ENCODE measurements around the gene TTLL6. TPM values are rescaled to one million over a fixed set of nuclear protein-coding genes. Genes with fewer than 3 reads are reported as not detected.

The TTLL6 gene
- total and polyA plus RNA-seq, 4 donors, result 0.02 to 0.08 TPM; not detected in 2

DNA sequence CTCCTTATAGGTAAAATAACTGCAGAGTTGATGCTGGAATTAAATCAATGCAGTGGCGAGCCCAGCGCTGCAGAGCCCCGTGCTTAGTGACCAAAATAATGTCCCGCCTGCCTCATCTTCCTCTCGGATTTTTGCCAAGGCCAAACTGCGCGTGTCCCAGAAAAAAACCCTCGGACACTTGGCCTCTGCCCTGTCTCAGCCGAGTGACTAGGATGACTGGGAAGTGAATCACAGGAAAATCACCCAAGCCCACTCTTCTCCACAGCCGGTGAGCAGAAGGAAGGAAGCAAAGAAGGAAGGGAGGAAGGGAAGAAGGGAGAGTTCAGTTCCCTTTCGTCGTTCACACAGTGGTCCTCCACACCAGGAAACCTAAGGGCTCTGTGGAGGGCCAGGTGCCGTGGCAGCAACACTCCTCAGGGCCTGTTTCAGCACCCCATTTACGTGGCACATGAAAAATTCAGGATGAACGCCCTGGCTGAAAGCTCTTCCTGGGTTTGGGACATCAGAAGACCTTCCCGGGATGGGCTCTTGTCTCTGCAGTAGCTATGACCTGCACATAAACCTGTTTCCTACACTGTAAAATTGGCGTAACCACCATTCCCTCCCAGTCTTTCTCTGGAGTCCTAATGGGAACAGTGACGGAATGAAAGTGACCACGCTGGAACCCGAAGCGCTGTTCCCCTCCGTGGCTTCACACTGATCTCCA lies 63.1 kb downstream of the TTLL6 start:
- DNase-seq (ENCODE audit: low spot score), result no peak
- Histone ChIP-seq H3K9ac (ENCODE audit: low read depth in 1 of 2, low read length in 2 of 2) (no peak overlapping the region), H3K27ac (ENCODE audit: low read depth in 1 of 2, low read length in 2 of 2) (no peak overlapping the region), H3K4me3 (ENCODE audit: low read depth in 1 of 3, low read length in 3 of 3) (no peak overlapping the region), H3K9me3 (ENCODE audit: control insufficient read depth in 4 of 4, low read length in 3 of 4) (no peaks in the 10 kb centered on the region), H3K27me3 (ENCODE audit: control insufficient read depth in 4 of 4, insufficient read depth in 4 of 4, low read length in 3 of 4) (peaks cover 5 to 63% (median 24%) of the 10 kb centered on the region in 4 donors), H3K36me3 (ENCODE audit: control insufficient read depth in 4 of 4, insufficient read depth in 3 of 4, low read depth in 1 of 4, low read length in 3 of 4) (no peaks in the 10 kb centered on the region), H3K4me1 (ENCODE audit: control insufficient read depth in 4 of 4, insufficient read depth in 4 of 4, low read length in 3 of 4) (peaks cover 2 to 7% (median 4%) of the 10 kb centered on the region in 4 donors)
- WGBS, result 13% methylated on average over 22 of the region's 22 CpGs
- TF ChIP-seq ZBTB33 (IDR thresholded peaks at IDR 0.05) (no peak), NR2F2 (IDR thresholded peaks at IDR 0.05) (no peak), JUND (IDR thresholded peaks at IDR 0.05) (no peak), FOXA2 (IDR thresholded peaks at IDR 0.05) (no peak), FOXA1 (IDR thresholded peaks at IDR 0.05) (no peak), HNF4A (conservative IDR thresholded peaks at IDR 0.05) (no peak), EGR1 (IDR thresholded peaks at IDR 0.05; ENCODE audit: low read depth in 2 of 2) (no peak), HNF4G (IDR thresholded peaks at IDR 0.05) (no peak), RAD21 (IDR thresholded peaks at IDR 0.05) (no peak), RXRA (IDR thresholded peaks at IDR 0.05) (no peak), SP1 (IDR thresholded peaks at IDR 0.05) (no peak), GABPA (IDR thresholded peaks at IDR 0.05 in 1 of 2, conservative IDR thresholded peaks at IDR 0.05 in 1 of 2) (no peak)
- TF ChIP-seq, protein P1, sequence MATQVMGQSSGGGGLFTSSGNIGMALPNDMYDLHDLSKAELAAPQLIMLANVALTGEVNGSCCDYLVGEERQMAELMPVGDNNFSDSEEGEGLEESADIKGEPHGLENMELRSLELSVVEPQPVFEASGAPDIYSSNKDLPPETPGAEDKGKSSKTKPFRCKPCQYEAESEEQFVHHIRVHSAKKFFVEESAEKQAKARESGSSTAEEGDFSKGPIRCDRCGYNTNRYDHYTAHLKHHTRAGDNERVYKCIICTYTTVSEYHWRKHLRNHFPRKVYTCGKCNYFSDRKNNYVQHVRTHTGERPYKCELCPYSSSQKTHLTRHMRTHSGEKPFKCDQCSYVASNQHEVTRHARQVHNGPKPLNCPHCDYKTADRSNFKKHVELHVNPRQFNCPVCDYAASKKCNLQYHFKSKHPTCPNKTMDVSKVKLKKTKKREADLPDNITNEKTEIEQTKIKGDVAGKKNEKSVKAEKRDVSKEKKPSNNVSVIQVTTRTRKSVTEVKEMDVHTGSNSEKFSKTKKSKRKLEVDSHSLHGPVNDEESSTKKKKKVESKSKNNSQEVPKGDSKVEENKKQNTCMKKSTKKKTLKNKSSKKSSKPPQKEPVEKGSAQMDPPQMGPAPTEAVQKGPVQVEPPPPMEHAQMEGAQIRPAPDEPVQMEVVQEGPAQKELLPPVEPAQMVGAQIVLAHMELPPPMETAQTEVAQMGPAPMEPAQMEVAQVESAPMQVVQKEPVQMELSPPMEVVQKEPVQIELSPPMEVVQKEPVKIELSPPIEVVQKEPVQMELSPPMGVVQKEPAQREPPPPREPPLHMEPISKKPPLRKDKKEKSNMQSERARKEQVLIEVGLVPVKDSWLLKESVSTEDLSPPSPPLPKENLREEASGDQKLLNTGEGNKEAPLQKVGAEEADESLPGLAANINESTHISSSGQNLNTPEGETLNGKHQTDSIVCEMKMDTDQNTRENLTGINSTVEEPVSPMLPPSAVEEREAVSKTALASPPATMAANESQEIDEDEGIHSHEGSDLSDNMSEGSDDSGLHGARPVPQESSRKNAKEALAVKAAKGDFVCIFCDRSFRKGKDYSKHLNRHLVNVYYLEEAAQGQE (IDR thresholded peaks at IDR 0.05), result no peak
- TF ChIP-seq, protein P2, sequence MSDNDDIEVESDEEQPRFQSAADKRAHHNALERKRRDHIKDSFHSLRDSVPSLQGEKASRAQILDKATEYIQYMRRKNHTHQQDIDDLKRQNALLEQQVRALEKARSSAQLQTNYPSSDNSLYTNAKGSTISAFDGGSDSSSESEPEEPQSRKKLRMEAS (IDR thresholded peaks at IDR 0.05), result no peak
- TF ChIP-seq, protein P3, sequence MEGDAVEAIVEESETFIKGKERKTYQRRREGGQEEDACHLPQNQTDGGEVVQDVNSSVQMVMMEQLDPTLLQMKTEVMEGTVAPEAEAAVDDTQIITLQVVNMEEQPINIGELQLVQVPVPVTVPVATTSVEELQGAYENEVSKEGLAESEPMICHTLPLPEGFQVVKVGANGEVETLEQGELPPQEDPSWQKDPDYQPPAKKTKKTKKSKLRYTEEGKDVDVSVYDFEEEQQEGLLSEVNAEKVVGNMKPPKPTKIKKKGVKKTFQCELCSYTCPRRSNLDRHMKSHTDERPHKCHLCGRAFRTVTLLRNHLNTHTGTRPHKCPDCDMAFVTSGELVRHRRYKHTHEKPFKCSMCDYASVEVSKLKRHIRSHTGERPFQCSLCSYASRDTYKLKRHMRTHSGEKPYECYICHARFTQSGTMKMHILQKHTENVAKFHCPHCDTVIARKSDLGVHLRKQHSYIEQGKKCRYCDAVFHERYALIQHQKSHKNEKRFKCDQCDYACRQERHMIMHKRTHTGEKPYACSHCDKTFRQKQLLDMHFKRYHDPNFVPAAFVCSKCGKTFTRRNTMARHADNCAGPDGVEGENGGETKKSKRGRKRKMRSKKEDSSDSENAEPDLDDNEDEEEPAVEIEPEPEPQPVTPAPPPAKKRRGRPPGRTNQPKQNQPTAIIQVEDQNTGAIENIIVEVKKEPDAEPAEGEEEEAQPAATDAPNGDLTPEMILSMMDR (IDR thresholded peaks at IDR 0.05; ENCODE audit: low read depth, low read length, missing input control), result no peak
